Central memory CD8-positive, alpha-beta T cell (primary cell): ENCODE results near the gene ZNF174.

Experiments
- ATAC-seq: fragments of 150-1000 bp; cut with Tn5 transposase; replicated peaks from 2 replicates; pipeline ENCODE4 v1.10.0; 2022; ENCODE audit warnings: mild to moderate bottlenecking, moderate FRiP score, moderate number of reproducible peaks; ENCODE audit not compliant: poor library complexity, severe bottlenecking; ENCODE audit errors: extremely low read depth
- DNase-seq, 2 donors: peaks; one replicate each; pipeline ENCODE4 v3.0.0; 2021; ENCODE audit warnings: low spot score in 2 of 2
- H3K27ac Mint-ChIP-seq: one replicate; pipeline ENCODE4 v1.8.0; 2022; ENCODE audit warnings: low read depth, mild to moderate bottlenecking, moderate library complexity, mixed read lengths
- H3K27me3 Mint-ChIP-seq: one replicate; pipeline ENCODE4 v1.8.0; 2022; ENCODE audit warnings: mixed read lengths
- H3K36me3 Mint-ChIP-seq: one replicate; pipeline ENCODE4 v1.8.0; 2022; ENCODE audit warnings: mild to moderate bottlenecking, moderate library complexity, mixed read lengths; ENCODE audit not compliant: insufficient read depth
- H3K4me1 Mint-ChIP-seq: one replicate; pipeline ENCODE4 v1.8.0; 2022; ENCODE audit warnings: mixed read lengths
- H3K4me3 Mint-ChIP-seq: one replicate; pipeline ENCODE4 v1.8.0; 2022; ENCODE audit warnings: mild to moderate bottlenecking, moderate library complexity, mixed read lengths
- H3K9me3 Mint-ChIP-seq: one replicate; pipeline ENCODE4 v1.8.0; 2022; ENCODE audit warnings: mixed read lengths

Gene ZNF174

DNA sequence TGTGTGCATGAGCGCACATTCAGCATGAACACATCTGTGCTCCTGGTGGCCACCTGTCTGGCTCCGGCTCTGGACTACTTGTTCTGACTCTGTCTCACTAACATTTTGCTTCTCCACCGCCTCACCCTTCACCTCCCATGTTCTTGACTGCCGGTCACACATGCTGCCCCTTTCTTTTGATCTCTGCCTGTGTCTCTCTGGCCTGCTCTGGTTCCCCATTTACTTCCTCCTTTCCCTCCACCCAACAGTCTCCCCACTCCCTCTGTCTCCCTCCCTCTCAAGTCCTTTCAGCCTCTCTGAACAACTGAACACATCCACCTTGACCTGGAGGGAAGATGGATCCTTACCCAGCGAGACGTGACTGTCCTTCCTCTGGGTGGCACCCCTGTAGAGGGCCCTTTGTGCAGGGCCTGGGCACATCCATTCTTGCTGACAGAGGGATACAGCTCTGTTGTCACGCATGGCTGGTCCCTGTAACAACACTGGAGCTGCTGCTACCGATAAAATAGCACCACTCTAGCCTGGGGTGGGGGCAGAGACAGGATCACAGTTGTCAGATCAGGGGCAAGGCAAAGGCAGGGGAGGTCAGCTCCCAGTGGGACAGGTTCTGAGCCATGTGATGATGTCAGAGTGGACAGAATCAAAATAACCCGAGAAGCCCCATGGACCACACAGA lies 11.2 kb upstream of the ZNF174 start:
- no peak overlapping the region for H3K27ac Mint-ChIP-seq

DNA sequence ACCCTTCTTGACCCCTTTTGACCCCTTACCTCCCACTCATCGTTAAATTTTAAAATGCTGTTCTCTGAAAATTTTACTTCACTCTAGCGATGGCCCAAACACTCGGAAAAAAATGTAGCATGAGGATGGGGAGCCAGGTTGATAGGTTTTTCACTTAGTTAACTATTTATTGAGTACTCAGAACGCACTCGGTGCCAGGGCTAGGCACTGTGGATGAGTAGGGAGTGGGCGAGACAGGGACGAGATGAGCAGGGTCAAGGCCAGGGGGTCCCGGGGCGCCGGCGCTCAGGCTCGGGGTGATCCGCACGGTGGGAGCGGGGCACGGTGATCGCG lies 603 bp upstream of the ZNF174 start:
- Mint-ChIP-seq H3K36me3 (peaks cover 16% of the 10 kb centered on the region), H3K4me1 (peaks cover 52% of the 10 kb centered on the region), H3K27ac (peak overlapping the region; percentile 87), H3K4me3 (peak overlapping the region; percentile 96), H3K9me3 (no peaks in the 10 kb centered on the region), H3K27me3 (no peaks in the 10 kb centered on the region)
- no peak for ATAC-seq
- DNase-seq, result no peak

More for the DNA sequence above, 11.2 kb upstream of the ZNF174 start:
- Mint-ChIP-seq H3K27me3 (no peaks in the 10 kb centered on the region), H3K9me3 (peaks cover 17% of the 10 kb centered on the region), H3K4me1 (peaks cover 14% of the 10 kb centered on the region), H3K4me3 (no peak overlapping the region), H3K36me3 (peaks cover 41% of the 10 kb centered on the region)
- DNase-seq, result no peak
- no peak for ATAC-seq

GRCh38 chr16:3401719-3402397 lies 843 bp downstream of the ZNF174 start:
- H3K9me3 Mint-ChIP-seq, result peaks cover 6% of the 10 kb centered on the region
- peak overlapping the region; percentile 87 for H3K27ac Mint-ChIP-seq
- H3K4me3 Mint-ChIP-seq, result peak overlapping the region; percentile 96
- peaks cover 39% of the 10 kb centered on the region for H3K4me1 Mint-ChIP-seq
- no peak for DNase-seq
- H3K27me3 Mint-ChIP-seq, result no peaks in the 10 kb centered on the region
- no peak for ATAC-seq
- peaks cover 15% of the 10 kb centered on the region for H3K36me3 Mint-ChIP-seq

GRCh38 chr16:3408561-3409197 lies 7.7 kb downstream of the ZNF174 start:
- Mint-ChIP-seq H3K4me1 (no peaks in the 10 kb centered on the region), H3K9me3 (peaks cover 18% of the 10 kb centered on the region), H3K27me3 (no peaks in the 10 kb centered on the region), H3K4me3 (no peak overlapping the region), H3K27ac (no peak overlapping the region), H3K36me3 (peaks cover 9% of the 10 kb centered on the region)
- DNase-seq (no peak), ATAC-seq (no peak)

DNA sequence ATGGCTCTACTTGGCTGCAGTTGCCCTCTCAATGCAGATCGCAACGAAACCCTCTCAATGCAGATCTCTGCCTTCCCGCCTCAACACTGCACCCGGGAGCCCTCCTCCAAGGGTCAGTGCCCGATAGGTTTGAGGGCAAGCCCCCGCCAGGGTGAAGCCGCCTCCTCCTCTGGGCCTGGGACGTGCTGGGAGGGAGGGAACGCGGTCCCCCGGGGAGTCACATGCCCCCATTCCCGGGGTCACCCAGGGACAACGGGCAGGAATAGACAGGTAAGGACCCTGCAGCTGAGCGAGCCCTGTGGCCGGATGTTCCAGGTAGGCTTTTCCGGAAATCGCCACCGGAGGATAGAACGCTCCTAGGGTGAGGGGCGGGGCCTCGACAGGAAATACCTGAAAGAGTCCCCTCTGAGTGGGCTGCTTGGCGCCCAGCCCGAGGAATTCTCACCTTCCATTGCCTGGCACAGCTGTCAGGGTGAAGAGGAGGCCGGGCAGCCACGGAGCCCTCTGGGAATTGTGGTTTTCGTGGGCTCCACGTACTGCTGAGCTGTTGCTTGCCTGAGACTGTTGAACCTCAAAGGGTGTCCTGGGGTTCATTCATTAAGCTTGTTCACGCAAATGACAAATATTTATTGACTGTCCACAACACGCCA lies 12.8 kb downstream of the ZNF174 start:
- Mint-ChIP-seq H3K27me3 (no peaks in the 10 kb centered on the region), H3K4me1 (no peaks in the 10 kb centered on the region), H3K4me3 (no peak overlapping the region), H3K27ac (peak overlapping the region; percentile 68), H3K36me3 (peaks cover 3% of the 10 kb centered on the region), H3K9me3 (peaks cover 17% of the 10 kb centered on the region)
- DNase-seq (no peak), ATAC-seq (no peak)

- Mint-ChIP-seq H3K4me3 (peak overlapping the region; percentile 47), H3K27ac (peak overlapping the region; percentile 35), H3K9me3 (no peaks in the 10 kb centered on the region), H3K27me3 (no peaks in the 10 kb centered on the region), H3K4me1 (peaks cover 14% of the 10 kb centered on the region), H3K36me3 (peaks cover 4% of the 10 kb centered on the region)
- peak; percentile 32 to 40 for DNase-seq
- peak; percentile 83 for ATAC-seq
Observed at GRCh38 chr16:3431779-3432219, 30.8 kb downstream of the ZNF174 start.

DNA sequence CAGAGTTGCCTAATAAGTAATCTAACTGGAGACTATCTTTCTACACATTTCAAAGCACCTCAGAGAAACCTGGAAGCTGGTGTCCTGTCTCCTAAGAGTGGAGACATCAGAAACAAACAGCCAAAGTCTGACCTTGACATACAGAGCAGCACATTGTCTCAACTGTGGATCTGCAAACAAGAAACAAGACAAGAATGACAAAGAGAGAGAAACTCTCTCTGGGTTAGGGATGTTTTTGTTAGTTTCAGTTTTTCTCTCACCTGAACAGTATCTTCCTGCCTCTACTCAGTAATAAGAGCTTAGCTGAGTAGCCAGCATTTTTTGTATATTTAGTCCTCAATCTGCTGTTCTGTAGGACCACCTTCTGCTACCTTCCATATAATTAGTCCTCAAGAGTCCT lies 33.4 kb downstream of the ZNF174 start:
- no peak for ATAC-seq
- Mint-ChIP-seq H3K4me3 (no peak overlapping the region), H3K27ac (peak overlapping the region; percentile 39)

DNA sequence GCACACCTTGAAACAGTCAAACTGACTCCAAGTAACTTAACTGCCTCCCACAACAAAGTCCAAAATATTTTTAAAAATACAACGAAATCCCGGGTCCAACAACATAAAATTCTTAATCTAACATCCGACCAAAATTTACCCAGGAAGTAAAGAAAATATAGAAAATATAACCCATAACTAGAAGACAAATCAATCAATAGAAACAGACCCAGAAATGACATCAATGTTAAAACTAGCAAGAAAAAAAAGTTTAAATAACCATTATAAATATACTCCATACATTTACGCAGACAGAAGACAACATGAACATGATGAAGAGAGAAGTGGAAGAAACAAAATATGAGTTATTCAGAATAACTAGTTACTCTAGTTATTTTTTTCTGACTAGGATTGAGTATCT lies 38.6 kb downstream of the ZNF174 start:
- H3K36me3 Mint-ChIP-seq, result peaks cover 24% of the 10 kb centered on the region
- H3K4me1 Mint-ChIP-seq, result peaks cover 21% of the 10 kb centered on the region
- H3K27me3 Mint-ChIP-seq, result no peaks in the 10 kb centered on the region
- H3K9me3 Mint-ChIP-seq, result no peaks in the 10 kb centered on the region
- no peak for ATAC-seq
- H3K27ac Mint-ChIP-seq, result no peak overlapping the region
- no peak overlapping the region for H3K4me3 Mint-ChIP-seq
- DNase-seq, result no peak

More for the DNA sequence above, 33.4 kb downstream of the ZNF174 start:
- peaks cover 10% of the 10 kb centered on the region for H3K36me3 Mint-ChIP-seq
- peaks cover 14% of the 10 kb centered on the region for H3K4me1 Mint-ChIP-seq
- H3K27me3 Mint-ChIP-seq, result no peaks in the 10 kb centered on the region
- H3K9me3 Mint-ChIP-seq, result no peaks in the 10 kb centered on the region
- DNase-seq, result no peak

GRCh38 chr16:3443108-3444031 lies 42.4 kb downstream of the ZNF174 start, which contains the start of the genes NAA60 and ZNF597:
Gene NAA60, plus strand, starts transcription at chr16:3443680. Its CDS starts 32,548 bp downstream, at chr16:3476228.
Gene ZNF597, minus strand, starts transcription at chr16:3443504. Its CDS starts 351 bp downstream, at chr16:3443153.
- ATAC-seq, result peak; percentile 90
- peak within 1 kb of the TSS; percentile 98 for H3K4me3 Mint-ChIP-seq
- H3K27ac Mint-ChIP-seq, result peak within 1 kb of the TSS; percentile 99
- H3K4me1 Mint-ChIP-seq, result peaks cover 21% of the 10 kb centered on the region
- no peaks in the 10 kb centered on the region for H3K9me3 Mint-ChIP-seq
- no peaks in the 10 kb centered on the region for H3K27me3 Mint-ChIP-seq
- peak; percentile 44 to 64 for DNase-seq
- peaks cover 23% of the 10 kb centered on the region for H3K36me3 Mint-ChIP-seq

GRCh38 chr16:3444032-3444388 lies 43.0 kb downstream of the ZNF174 start:
- Mint-ChIP-seq H3K27ac (peak overlapping the region; percentile 99), H3K27me3 (no peaks in the 10 kb centered on the region), H3K36me3 (peaks cover 22% of the 10 kb centered on the region), H3K4me3 (peak overlapping the region; percentile 98), H3K9me3 (no peaks in the 10 kb centered on the region), H3K4me1 (peaks cover 21% of the 10 kb centered on the region)
- peak in 1 of 2 donors; percentile 15 for DNase-seq
- peak; percentile 73 for ATAC-seq

DNA sequence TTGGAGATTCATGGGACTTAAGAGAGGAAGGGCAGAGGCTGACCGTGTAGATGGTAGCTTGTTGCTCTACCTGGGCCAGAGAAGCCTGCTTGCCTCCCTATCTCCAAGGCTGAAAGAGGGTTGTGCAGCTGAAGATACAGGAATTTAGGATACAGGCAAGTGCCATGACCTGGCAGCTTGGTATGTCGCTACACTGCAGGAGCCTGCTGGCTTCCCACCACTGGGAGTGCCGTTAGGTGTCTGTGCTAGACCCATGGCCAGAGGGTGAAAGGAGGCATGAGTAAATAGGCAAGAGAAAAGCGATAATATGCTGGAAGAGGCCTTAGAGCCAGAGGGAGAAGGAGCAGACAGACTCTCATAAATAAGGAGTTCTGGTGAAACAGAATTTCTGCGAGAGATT lies 53.1 kb downstream of the ZNF174 start:
- Mint-ChIP-seq H3K36me3 (peaks cover 19% of the 10 kb centered on the region), H3K27ac (no peak overlapping the region), H3K9me3 (no peaks in the 10 kb centered on the region)

More for the DNA sequence above, 53.1 kb downstream of the ZNF174 start:
- Mint-ChIP-seq H3K4me1 (peaks cover 7% of the 10 kb centered on the region), H3K4me3 (no peak overlapping the region), H3K27me3 (no peaks in the 10 kb centered on the region)
- DNase-seq (no peak), ATAC-seq (no peak)
